ENCODE data around the gene OVCH2.

The OVCH2 gene

DNA sequence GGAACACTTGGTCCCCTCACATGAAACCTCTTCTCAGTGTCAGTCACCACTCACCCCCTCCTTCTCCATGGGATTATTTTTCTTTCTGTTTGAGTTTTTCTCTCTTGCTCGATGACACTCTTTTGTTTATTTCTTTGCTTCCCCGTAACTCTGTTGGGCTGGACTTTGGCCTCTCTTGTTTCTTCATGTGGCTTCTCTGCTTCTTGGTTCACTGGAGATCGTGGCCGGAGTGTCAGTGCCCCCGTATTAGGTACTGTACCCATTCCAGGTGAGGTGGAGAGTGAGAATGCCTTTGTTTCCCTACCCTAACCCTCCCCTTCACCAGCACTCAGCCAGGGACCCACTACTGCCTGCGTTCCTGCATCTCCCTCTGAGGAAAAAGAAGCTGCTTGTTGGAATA is 65.5 kb downstream of the OVCH2 start:
- DNase-seq: no peak

DNA sequence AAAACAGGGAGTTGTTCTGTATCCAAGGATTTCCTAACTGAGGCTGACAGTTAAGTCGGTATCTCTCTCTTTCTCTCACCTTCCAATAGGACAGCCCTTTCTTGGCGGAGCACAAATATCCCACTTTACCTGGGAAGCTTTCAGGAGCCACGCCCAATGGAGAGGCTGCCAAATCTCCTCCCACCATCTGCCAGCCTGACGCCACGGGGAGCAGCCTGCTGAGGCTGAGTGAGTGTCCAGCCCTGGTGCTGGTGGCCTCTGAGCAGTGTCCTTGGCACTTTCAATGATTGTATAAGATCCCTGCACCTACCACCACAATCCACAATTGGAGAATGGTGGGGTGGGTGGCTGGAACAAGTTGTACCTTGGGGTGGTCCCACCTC is 66.6 kb downstream of the OVCH2 start:
- DNase-seq: no peak
